GM18909 (cell line): ENCODE data around the gene HTR3A.
"Not testable (repeated sequence)": the region's sequence is repeated elsewhere in the genome, so short reads cannot be mapped to it uniquely, and the experiment has no call there.

Experiments
- ATAC-seq: cut with Tn5 transposase; IDR thresholded peaks from one replicate; pipeline ENCODE4 v1.9.1; 2021; ENCODE audit warnings: mild to moderate bottlenecking; ENCODE audit not compliant: unreplicated experiment, poor library complexity

Gene HTR3A

GRCh38 chr11:113974741-113975470 lies at the start of gene HTR3A:
Gene HTR3A (plus strand): TSS chr11:113975108. CDS start chr11:113975326, 218 bp downstream.
- no peak for ATAC-seq

DNA sequence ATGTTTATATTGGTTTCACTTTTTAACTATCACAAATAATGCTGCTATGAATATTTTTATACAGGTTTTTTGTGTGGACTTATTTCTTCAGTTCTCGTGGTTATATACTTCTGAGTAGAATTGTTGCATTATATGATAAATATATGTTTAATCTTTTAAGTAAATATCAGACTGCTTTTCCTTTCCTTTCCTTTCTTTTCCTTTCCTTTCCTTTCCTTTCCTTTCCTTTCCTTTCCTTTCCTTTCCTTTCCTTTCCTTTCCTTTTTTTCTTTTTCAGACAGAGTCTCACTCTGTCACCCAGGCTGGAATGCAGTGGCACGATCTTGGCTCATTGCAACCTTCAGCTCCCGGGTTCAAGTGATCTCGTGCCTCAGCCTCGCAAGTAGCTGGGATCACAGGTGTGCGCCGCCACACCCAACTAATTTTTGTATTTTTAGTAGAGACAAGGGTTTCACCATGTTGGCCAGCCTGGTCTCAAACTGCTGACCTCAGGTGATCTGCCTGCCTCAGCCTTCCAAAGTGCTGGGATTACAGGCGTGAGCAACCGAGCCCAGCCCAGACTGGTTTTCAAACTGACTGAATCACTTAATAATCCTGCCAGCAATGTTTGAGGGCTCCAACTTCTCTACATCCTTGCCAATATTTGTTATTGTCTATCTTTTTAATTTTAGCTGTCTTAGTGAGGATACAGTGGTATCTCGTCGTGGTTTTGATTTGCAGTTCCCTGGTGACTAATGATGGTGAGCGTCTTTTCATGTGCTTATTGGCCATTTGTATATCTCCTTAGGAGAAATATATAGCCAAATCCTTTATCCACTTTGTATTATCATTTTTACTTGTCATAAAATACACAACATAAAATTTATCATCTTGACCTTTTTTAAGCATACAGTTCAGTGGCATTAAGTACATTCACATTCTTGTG lies 48.4 kb upstream of the HTR3A start:
- ATAC-seq, result no peak

DNA sequence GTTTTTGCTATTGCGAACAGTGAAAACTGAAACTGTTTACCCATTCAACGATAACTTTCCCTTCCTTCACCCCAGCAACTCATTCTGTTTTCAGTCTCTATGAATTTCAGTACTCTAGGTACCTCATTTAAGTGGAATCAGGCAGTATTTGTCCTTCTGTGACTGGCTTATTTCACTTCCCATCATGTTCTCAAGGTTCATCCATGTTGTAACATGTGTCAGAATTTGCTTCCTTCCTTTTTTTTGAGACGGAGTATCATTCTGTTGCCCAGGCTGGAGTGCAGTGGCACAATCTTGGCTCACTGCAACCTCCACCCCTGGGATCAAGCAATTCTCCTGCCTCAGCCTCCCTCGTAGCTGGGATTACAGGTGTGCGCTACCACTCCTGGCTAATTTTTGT lies 46.6 kb upstream of the HTR3A start:
- no peak for ATAC-seq

- no peak for ATAC-seq
These were observed 42.1 kb upstream of the HTR3A start for GRCh38 chr11:113932788-113933187.

DNA sequence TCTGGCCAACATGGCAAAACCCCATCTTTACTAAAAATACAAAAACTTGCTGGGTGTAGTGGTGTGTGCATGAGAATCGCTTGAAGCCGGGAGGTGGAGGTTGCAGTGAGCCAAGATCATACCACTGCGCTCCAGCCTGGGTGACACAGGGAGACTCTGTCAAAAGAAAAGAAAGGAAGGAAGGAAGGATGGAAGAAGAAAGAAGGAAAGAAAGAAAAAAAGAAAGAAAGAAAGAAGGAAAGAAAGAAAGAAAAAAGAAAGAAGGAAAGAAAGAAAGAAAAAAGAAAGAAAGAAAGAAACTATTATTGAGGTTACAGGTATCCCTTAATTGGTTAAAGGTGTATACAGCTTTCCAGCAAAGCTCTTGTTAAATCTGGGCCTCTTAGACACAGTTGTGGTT lies 40.7 kb upstream of the HTR3A start:
- ATAC-seq, result not testable (repeated sequence)

GRCh38 chr11:113934761-113935160 lies 40.1 kb upstream of the HTR3A start:
- no peak for ATAC-seq

DNA sequence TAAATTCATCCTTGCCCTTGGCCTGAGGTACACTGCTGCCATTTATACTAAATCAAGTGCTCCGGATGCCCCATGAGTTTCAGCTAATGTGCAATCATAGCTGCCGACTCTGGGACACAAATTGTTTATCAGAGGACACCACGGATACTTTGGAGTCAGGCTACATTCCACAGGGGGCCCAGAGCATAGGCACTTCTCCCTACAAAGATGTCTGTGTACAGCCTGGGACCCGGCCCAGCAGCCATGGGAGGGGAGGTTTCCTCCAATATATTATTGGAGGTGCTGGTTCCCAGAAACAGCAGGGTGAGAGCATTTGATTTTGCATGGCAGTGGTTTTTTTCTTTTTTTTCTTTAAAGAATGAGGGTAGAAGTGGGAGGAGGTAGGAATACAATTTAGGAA lies 39.0 kb upstream of the HTR3A start:
- no peak for ATAC-seq

DNA sequence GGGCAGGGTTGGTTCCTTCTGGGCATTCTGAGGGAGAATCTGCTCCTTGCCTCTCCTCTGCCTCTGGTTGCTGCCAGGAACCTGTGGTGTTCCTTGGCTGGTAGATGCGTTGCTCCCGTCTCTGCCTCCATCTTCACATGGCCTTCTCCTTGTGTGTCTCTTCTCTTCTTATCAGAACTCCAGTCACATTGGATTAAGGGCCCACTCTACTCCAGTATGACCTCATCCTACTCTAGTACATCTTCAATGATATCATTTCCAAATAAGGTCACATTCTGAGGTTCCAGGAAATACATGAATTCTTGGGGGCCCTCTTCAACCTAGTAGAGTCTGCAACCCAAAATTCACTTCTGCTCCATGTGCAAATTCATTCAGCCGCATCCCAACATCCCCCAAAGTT lies 37.0 kb upstream of the HTR3A start:
- no peak for ATAC-seq

GRCh38 chr11:113942256-113942655 lies 32.7 kb upstream of the HTR3A start:
- ATAC-seq, result no peak

- ATAC-seq, result not testable (repeated sequence)
These were observed 28.7 kb upstream of the HTR3A start for GRCh38 chr11:113946162-113946561.

GRCh38 chr11:113947994-113948393 lies 26.9 kb upstream of the HTR3A start:
- no peak for ATAC-seq

DNA sequence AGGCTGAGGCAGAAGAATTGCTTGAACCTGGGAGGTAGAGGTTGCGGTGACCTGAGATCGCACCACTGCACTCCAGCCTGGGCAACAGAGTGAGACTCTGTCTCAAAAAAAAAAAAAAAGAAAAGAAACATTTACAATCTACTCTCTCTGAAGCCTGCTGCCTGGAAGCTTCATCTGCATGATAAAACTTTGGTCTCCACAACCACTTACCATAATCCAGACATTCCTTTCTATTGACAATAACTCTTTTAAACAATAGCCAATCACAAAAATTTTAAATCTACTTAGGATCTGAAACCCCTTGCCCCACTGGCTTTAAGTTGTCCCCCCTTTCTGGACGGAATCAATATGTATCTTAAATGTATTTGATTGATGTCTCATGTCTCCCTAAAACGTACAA lies 25.0 kb upstream of the HTR3A start:
- no peak for ATAC-seq

GRCh38 chr11:113951537-113951936 lies 23.4 kb upstream of the HTR3A start:
- ATAC-seq, result no peak

GRCh38 chr11:113952070-113952469 lies 22.8 kb upstream of the HTR3A start:
- ATAC-seq, result no peak

DNA sequence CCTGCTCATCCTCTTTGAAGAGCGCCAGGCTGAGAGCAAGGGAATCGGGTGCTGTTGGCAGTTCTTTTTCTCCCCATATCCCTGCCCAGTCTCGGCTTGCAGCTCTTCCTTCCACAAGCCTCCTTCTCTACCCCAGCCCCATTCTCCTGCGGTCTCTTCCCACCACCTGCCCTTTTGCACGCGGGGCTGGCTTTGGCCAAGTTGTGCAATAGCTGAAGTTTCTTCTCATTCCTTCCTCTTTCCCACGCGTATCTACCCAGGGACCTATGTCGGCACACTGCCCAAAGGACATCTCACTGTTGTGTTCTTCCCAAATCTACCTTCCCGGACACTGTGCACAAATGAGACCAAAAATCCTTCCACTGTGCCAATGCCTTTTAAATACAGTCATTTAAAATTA lies 22.3 kb upstream of the HTR3A start:
- ATAC-seq, result no peak

- no peak for ATAC-seq
These were observed 20.7 kb upstream of the HTR3A start for GRCh38 chr11:113954235-113954634.

DNA sequence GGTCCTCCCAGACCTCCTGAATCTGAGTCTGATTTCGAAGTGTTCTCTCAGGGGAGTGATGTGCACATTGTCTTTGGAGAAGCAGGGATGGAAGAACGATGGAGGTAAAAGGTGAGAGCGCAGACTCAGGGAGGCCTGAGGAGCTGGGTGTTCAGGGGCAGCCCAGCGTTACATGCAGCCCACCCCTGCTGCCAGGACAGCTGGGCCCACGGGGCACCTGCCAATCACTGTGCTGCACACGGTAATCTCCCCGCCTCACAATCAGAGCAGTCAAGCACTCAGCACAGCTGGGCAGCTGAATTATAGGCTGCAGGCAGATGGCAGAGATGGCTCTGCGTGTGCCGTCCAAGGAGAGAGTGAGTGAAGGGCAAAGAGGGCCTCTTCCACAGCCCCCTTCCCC lies 17.9 kb upstream of the HTR3A start:
- no peak for ATAC-seq

GRCh38 chr11:113960702-113961330 lies 14.1 kb upstream of the HTR3A start:
- ATAC-seq, result no peak

GRCh38 chr11:113967361-113967760 lies 7.5 kb upstream of the HTR3A start:
- no peak for ATAC-seq

GRCh38 chr11:113971506-113972195 lies 3.3 kb upstream of the HTR3A start:
- ATAC-seq, result no peak
